Calu3 (cell line): Measurements from ENCODE around the gene THEMIS. TPM values are rescaled to one million over a fixed set of nuclear protein-coding genes. Genes with fewer than 3 reads are reported as not detected.

Experiments used
- BruUV-seq: library from RNA; stranded (reverse); fragments of 400-500 nt; replicated peaks from 2 replicates; lab custom pipeline; 2021; lab: Mats Ljungman, UMichigan
- CTCF ChIA-PET: fragments of 300-600 bp; sonication (Branson Sonifier 250); formaldehyde crosslinking; loops from one replicate; lab custom pipeline; 2022; ENCODE audit warnings: antibody characterized with exemption; lab: Charles Lee
- DNase-seq: peaks from one replicate; pipeline ENCODE4 v3.0.0; 2022
- H3K27ac Mint-ChIP-seq: one replicate; pipeline ENCODE4 v1.8.0; 2022; ENCODE audit warnings: mixed read lengths; ENCODE audit not compliant: unreplicated experiment
- H3K27me3 Mint-ChIP-seq: one replicate; pipeline ENCODE4 v1.8.0; 2022; ENCODE audit warnings: mixed read lengths; ENCODE audit not compliant: unreplicated experiment
- H3K36me3 Mint-ChIP-seq: one replicate; pipeline ENCODE4 v1.8.0; 2022; ENCODE audit warnings: mild to moderate bottlenecking, moderate library complexity, mixed read lengths; ENCODE audit not compliant: insufficient read depth, unreplicated experiment
- H3K4me1 Mint-ChIP-seq: one replicate; pipeline ENCODE4 v1.8.0; 2022; ENCODE audit warnings: mild to moderate bottlenecking, low read depth, mixed read lengths; ENCODE audit not compliant: unreplicated experiment
- H3K4me3 Mint-ChIP-seq: one replicate; pipeline ENCODE4 v1.8.0; 2022; ENCODE audit warnings: mild to moderate bottlenecking, low read depth, moderate library complexity, mixed read lengths; ENCODE audit not compliant: unreplicated experiment
- H3K9me3 Mint-ChIP-seq: one replicate; pipeline ENCODE4 v1.8.0; 2022; ENCODE audit warnings: low read depth, mixed read lengths; ENCODE audit not compliant: unreplicated experiment
- intact Hi-C: fragments of 100-400 bp; cut with micrococcal nuclease; formaldehyde crosslinking; loops from one replicate; pipeline ENCODE4 v1.10.0; 2022; ENCODE audit not compliant: unreplicated experiment
- total RNA-seq: library from RNA; stranded (reverse); gene quantifications from 2 replicates; pipeline ENCODE4 v1.2.3, GENCODE V29; 2022
- TF ChIP-seq, protein P1 (sequence below): fragments of 200-600 bp; IDR thresholded peaks from one replicate; pipeline ENCODE4 v1.8.0; 2022; ENCODE audit warnings: antibody characterized with exemption; ENCODE audit not compliant: unreplicated experiment

The THEMIS gene
- total RNA-seq, 1 experiment from 2014 or later, result not detected

DNA sequence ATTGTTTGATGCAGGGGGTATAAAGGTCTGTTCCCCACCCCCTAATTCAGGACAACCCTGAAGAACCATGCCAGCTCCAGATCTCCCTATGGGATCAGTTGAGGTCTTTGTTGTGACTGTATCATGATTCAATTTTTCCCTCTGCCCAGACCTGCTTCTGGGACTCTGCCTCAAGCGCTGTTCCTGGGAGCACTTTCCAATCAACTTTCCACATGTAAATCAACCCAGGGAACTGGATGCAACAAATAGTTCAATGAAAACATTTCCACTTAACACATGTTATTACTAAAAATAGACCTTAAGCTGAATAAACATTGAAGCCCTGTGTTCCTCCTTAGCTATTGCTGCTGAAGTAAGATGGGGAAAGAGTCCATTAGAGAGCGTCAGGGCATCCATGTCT is 184.4 kb downstream of the THEMIS start:
- CTCF ChIA-PET, result no interaction called here
- Mint-ChIP-seq H3K4me1 (no peaks in the 10 kb centered on the region), H3K4me3 (no peak overlapping the region), H3K27me3 (peaks cover 45% of the 10 kb centered on the region), H3K36me3 (no peaks in the 10 kb centered on the region), H3K9me3 (no peaks in the 10 kb centered on the region), H3K27ac (no peak overlapping the region)
- intact Hi-C loops, result no loop called here
- TF ChIP-seq, protein P1, sequence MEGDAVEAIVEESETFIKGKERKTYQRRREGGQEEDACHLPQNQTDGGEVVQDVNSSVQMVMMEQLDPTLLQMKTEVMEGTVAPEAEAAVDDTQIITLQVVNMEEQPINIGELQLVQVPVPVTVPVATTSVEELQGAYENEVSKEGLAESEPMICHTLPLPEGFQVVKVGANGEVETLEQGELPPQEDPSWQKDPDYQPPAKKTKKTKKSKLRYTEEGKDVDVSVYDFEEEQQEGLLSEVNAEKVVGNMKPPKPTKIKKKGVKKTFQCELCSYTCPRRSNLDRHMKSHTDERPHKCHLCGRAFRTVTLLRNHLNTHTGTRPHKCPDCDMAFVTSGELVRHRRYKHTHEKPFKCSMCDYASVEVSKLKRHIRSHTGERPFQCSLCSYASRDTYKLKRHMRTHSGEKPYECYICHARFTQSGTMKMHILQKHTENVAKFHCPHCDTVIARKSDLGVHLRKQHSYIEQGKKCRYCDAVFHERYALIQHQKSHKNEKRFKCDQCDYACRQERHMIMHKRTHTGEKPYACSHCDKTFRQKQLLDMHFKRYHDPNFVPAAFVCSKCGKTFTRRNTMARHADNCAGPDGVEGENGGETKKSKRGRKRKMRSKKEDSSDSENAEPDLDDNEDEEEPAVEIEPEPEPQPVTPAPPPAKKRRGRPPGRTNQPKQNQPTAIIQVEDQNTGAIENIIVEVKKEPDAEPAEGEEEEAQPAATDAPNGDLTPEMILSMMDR, result no peak
- DNase-seq, result no peak
- no TSS peak for BruUV-seq

DNA sequence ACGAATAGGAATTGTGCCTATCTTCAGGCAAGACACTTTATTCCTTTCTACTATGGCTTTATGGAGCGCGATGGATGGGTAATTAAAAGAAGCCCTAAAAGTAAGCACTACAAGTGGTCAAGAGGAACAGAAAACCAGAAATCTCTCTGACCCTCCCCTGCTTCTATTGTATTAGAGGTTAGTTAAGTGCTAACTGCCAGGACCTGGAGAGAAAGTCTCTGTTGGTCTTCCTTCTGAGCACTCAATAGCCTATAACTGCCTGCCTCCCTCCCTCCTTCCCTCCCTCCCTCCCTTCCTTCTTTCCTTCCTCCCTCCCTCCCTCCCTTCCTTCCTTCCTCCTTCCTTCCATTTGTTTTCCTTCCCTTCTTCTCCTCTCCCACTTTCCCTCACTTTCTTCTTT is 190.2 kb downstream of the THEMIS start:
- no peak overlapping the region for H3K4me3 Mint-ChIP-seq
- H3K9me3 Mint-ChIP-seq, result no peaks in the 10 kb centered on the region
- no TSS peak for BruUV-seq
- TF ChIP-seq, protein P1, result no peak
- no peaks in the 10 kb centered on the region for H3K4me1 Mint-ChIP-seq
- intact Hi-C loops, result no loop called here
- no peak overlapping the region for H3K27ac Mint-ChIP-seq
- DNase-seq, result no peak
- no peaks in the 10 kb centered on the region for H3K36me3 Mint-ChIP-seq
- CTCF ChIA-PET, result no interaction called here
- peaks cover 55% of the 10 kb centered on the region for H3K27me3 Mint-ChIP-seq

DNA sequence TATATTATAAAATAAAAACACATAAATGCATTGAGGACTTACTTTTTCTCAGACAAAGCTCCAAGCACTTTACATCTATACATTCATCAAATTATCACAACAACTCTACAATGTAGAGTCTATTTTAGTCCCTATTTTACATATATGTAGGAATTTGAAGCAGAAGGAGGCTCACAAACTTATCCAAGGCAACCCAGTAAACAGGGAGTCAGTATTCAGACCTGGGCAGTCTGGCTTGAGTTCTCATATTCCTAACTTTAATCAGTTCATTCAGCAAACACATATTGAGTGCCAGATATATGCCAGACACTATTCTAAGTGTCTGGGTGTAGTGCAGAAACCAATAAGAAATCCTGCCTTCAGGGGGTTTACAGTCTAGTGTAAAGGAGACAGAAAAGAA is 194.6 kb downstream of the THEMIS start:
- DNase-seq, result no peak
- no peak overlapping the region for H3K27ac Mint-ChIP-seq
- intact Hi-C loops, result no loop called here
- no TSS peak for BruUV-seq
- H3K4me3 Mint-ChIP-seq, result no peak overlapping the region
- H3K36me3 Mint-ChIP-seq, result no peaks in the 10 kb centered on the region
- H3K27me3 Mint-ChIP-seq, result peaks cover 30% of the 10 kb centered on the region
- H3K4me1 Mint-ChIP-seq, result no peaks in the 10 kb centered on the region
- TF ChIP-seq, protein P1, result no peak
- H3K9me3 Mint-ChIP-seq, result no peaks in the 10 kb centered on the region
- CTCF ChIA-PET, result no interaction called here

DNA sequence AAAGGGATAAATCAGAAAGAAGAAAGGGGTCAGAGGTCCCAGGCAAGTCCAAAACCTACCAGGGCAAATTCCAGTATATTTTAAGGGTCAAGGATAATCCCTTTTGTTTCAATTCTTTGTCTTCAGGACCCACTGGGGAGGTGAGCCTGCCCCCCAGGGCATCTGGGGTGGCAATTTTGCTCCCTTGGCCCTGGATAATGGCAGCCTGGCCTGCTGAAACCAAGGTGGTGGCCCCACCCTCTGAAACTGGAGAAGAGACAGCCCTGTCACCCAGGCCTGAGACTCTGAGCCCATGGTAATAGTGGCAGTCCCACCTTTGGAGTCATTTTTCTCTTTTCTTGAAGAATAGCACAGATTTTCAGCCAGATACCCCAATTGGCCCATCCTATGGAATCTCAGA is 205.8 kb downstream of the THEMIS start:
- CTCF ChIA-PET, result no interaction called here

More for the DNA sequence above, 205.8 kb downstream of the THEMIS start:
- no TSS peak for BruUV-seq
- H3K36me3 Mint-ChIP-seq, result no peaks in the 10 kb centered on the region
- H3K9me3 Mint-ChIP-seq, result no peaks in the 10 kb centered on the region
- no peaks in the 10 kb centered on the region for H3K4me1 Mint-ChIP-seq
- no peak for DNase-seq
- H3K27ac Mint-ChIP-seq, result no peak overlapping the region
- TF ChIP-seq, protein P1, result no peak
- no peak overlapping the region for H3K4me3 Mint-ChIP-seq
- H3K27me3 Mint-ChIP-seq, result no peaks in the 10 kb centered on the region
- intact Hi-C loops, result no loop called here
